NCI-H187 treated with DMSO at 0.1 percent for 48 hours (cell line): ENCODE data around the gene NPAS2.

ENCODE experiments used
- DNase-seq: peaks from one replicate; lab custom pipeline; 2025; lab: John Stamatoyannopoulos, UW

NPAS2 gene

DNA sequence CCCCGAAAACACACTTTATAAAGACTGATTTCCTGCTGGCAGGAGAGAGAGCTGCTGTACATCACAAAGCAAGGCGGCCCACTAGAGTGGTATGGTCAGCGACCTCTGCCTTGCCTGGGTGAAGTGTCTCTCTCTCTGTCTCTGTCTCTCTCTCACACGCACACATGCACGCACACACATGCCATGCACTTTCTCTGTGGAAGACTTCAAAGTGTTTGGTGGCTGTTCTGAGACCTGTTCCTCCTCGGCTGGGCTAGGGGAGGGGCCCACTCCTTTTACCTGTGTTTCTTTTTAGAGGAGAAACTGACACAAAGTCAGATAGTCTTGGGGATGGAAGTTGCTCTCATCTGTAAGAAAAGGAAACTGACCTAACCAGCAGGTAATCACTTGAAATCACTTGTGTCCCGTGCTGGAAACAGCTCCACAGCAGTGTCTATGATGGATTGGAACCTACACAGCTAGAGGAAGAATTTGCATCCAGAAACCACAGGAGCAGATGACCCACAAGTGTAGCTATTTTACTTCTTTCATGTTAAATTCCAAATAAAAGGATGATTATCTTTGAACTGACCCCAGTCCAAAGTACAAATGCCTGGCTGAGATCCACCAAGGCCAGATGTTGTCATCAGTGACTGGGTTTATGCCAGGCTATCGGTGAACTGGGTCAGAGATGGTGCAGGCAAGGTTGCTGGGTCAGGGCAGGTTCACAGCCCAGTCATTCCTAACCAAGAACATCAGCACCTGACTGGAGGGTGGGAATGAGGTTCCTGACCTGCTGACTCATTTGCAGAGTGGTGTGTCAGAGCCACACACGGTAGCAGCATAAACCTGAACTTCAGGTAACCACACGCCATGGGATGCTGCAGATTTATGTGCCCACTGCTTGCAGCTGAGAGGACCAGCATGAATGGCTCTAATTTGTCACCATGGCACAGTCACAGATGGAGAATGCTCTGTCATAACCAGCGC is 63.0 kb downstream of the NPAS2 start:
- DNase-seq, result no peak

DNA sequence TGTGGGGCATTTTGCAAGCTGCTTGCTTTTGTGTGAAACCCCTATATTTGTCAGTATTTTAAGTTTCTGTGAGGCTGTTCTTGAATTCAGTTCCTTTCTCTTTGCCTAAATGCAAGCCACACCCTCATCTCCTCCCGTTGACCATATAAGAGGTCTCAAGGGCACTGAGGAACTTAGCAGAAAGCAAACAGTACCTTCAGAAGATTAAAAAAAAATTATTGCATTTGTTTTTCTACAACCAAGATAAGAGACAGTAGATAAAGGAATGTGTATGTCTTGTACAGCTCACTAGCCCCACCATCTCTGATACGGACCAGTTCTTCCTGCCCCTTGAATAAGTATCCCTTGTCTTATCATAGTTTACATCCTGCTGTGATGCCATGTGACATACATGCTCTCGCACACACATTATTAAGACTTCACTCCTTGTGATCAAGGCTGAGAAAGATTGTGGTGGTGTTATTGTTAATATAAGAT is 64.2 kb downstream of the NPAS2 start:
- no peak for DNase-seq

DNA sequence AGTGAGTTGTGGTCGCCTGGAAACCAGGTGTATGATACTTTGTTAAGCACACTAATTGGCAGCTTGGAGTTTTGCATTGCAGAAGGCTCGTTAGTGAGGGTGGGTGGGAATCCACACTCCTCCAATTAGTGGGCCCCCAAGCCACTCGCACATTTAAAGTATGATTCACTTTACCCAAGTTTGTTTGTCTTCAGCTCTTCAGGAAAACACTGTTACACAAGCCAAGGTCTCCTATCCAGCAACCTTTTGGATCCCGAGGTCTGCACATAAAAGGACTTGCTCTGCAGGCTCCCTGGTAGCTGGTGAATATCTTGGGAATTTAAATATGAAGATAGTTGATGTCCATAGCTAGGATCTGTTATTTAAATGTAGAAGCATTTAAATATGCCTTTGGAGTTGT is 66.1 kb downstream of the NPAS2 start:
- no peak for DNase-seq

DNA sequence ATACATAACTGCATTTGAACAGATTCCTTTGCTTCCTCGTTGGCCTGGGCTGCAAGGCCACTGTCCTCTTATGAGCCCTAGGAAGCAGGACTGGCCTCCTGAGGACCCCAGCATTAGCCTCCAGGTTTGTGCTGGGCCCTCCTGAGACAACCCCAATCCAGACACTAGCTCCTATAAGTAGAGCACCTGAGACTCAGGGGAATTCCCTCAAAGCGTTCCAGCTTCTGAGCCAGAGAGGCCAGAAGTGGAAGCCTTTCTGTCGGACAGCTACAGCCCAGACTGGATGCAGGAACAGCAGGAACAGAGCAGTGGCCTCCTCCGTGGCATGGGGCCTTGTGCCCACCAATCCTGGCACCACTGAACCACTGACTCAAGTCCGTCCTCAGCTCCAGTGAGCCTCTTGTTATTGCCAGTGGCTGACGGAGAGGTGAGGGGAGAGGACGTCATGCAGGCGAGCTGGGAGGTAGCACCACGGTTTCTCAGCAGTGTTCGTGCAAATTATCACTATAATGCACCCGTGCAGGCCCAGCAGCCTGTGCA is 67.2 kb downstream of the NPAS2 start:
- DNase-seq, result no peak

DNA sequence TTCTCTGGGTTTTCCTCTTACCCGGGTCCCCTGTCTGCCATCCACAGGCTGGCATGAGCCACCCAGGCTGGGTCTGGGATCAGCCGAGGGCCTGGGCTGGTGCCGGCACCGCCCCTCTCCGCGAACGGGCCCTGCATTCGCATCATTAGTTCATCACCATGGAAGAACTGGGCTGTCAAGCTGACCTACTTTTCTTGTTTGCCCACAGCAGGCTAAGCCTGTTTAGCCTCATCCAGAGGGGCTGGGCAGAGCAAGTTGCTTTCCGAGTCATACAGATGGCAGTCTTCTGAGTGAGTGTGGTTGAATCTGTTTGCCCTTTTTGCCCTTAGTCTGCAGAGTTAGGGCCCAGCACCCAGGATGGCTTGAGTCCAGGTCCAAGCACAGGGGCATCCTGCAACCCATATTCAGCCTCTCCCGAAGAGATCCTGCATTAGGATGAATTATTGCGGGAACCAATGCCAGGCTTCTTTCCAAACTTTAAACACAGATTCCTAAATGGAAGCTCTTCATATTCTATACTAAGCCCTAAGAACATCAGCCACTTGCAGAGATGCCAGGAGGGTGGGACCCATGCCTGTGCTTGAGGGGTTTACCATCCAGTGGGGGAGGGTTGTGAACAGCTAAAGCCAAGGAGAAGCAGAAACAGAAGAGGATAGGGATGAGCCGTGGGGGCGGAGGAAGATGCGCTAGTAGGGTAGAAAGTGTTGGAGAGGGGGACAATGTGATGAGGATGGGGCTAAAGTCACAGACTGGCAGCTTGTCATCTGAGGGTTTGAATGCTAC is 68.0 kb downstream of the NPAS2 start:
- DNase-seq, result no peak

DNA sequence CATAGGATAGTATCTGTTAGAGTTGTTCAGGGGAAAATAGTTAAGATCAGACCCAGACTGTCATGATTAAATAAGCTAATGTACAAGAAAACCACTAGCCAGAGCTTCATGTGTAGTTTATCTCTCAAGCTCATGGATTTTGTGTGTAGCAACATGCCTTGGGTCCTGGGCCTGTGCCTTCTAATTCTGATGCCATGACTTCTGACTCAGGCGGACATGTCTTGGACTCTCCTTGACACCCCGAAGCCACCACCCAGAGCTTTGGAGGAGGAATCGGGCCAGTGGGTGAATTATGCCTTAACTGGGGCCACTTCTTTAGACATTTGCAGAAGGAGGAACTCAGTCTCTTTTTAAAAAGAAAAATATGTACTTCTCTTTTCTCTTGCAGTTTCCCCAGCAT is 68.7 kb downstream of the NPAS2 start:
- no peak for DNase-seq

DNA sequence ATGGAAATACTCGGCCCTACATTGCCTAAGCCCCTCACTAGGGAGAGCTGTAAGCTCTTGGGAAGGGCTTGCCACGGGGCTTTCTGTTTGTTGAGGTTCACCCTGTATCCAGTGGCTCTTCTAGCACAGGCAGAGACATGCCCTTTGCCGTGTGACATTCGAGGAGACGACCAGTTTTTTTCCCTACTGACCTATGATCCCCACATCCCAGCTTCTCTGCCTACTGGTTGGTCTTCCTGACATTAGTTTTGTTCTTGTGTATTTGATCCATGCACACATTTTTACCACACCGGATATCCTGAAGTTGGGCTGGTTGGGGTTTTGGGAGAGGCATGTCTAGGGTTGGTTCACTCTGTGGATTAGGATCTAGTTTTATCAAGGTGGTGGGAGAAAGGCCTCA is 69.3 kb downstream of the NPAS2 start:
- no peak for DNase-seq

DNA sequence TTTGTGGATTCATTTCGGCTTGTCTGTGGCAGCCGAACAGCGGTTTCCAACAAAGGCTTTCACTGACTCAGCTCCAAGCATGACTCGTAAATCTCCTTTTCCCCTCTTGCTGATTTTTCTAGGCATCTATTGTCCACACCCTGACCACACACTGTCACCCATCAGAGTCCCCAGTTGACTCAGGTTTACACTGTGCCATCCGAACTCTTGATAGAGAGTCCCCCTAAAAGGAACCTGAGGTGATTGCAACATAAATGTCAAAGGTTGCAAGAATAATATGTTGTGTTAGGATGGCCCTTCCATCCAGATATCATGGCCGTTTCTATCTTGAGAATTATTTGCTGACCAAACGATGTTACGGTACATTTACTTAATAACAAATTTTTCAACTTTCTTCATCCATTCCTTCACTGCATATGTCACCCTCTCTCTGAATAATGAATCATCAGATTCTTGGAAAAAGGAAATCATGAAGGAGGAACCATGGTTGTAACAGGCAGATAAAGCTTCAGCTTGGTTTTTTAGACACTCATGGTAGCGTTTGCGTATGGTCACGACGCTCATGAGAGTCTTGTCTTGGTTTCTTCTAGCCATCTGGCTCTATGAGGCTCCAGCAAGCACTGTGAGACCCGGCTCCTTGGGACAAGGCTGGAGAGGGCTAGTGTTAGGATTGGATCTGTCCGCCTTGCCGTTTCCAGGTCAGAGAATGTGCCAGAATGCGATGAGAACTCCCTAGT is 72.1 kb downstream of the NPAS2 start:
- no peak for DNase-seq

DNA sequence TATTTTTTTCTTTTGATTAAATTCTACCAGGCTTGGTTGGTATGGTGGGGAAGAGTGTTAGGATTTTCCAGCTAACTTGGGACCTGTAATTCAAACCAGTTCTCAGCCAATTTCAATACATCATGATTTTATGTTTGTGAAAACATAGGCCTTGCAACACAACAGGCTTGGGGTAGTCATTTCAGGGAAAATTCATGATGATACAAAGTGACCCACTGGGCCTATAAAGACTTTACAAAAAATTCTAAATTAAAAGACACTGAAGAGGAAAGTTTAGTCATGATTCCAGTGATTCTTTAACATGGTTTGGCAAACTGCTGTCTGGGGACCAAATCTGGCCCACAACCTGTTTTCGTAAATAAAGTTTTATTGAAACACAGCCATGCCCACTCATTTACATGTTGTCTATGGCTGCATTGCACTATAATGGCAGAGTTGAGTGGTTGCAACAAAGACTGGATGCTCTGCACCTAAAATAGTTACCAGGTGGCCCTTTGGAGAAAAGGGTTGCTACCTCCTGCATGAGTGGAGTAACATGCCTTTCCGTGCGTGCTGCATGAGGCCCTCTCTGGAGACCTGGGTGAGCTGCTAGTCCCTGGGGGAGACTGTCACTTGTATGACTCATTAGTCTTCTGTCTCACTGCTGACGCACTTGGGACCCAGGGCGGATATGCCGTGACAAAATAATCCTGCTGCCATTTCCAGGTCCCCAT is 73.6 kb downstream of the NPAS2 start:
- DNase-seq, result no peak

DNA sequence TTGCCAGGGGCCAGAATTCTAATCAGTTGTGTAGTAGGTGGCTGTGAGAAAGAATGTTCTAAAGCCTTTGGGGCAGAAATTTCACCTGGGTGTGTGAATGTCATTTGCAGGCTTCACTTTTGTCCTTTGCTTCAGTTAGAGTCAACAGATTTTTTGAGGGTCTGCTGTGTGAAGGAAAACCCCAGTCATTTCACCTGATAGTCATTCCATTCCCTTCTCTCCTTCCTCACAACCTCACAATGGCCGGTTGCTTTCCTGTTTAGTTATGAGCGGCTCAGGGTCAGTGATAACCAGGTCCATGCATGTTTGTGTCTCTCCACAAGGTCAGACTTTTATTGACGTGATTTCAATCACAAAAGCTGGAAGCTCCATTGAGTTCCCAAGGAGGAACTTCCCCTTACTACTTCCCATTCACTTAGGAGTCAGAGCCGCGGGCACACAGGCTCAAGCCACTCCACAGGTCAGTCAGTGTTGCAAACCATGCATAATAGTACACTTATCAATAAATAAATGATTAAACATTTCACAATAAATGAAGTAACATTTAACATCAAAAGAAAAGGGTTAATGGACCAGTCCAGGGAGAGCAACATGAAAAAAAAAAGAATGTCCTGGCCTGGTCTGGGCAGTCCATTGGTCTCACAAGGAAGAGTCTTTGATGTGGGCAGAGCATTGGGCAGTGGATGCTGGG is 74.3 kb downstream of the NPAS2 start:
- DNase-seq, result no peak

DNA sequence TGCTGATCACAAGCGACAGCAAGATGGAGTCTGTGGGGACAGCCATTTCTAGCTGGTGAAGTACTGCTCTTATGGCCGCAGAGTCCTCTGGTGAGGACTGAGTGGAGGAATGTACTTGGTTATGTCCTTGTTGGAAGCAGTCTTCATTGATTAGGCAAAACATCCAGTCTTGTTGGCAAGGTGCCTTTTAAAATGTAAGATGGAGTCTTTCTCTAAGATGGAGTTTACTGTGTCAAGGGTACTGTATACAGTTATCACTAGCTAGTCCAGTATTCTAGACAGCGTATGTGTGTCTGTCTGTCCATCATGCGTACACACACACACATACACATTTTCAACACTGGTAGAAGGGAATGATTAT is 74.8 kb downstream of the NPAS2 start:
- no peak for DNase-seq

DNA sequence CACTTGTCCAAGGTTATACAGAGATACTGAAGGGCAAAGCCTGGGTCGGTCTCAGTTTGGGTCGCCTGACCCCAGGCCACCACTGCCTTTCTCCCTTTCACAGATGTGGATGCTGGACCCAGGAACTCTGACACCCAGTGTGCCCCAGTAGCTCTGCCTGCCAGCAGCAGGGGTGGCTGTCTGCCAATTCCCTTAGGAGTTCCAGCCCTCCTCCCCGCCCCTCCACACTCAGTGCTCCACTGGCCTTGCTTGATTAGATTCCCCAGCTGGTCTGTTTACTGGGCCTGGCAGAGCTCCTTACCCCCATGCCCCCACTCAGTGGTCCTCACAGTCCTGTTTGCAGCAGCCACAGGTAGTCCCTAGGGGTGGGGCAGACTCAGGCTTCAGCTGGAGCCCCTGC is 75.5 kb downstream of the NPAS2 start:
- no peak for DNase-seq

DNA sequence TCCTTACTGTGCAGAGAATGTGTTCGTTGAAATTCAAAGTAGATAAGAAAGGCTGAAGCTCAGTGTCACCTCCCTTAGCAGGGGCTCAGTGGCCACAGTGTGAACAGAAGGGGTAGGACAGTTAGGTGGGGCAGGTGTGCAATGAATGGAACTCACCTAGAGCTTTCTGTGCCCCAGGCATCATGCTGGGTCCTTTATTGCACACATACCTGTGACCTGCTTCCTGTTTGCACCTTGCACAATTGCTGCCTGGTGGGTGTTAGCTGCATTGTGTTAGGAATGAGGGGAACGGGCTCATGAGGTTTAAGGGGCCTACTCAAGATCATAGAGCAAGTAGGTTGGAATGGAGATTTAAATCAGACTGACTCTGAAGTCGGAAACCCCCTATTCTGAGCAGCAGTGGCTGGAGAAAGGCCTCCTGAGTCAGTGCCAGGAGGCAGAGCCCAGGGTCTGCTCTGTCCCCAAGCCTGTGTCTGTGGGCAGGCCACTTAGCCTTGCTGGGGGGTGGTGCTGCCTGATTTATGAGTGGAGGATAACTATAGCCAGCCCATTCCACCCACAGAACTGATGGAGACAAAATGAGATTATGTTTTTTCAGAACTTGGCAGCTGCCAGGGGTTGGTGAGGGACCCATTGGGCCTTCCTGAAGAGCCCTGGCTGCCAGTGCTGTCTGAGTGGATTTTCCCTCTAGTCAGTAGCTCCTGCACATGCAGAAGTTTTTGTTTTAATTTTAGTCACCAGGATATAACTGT is 76.2 kb downstream of the NPAS2 start:
- no peak for DNase-seq

DNA sequence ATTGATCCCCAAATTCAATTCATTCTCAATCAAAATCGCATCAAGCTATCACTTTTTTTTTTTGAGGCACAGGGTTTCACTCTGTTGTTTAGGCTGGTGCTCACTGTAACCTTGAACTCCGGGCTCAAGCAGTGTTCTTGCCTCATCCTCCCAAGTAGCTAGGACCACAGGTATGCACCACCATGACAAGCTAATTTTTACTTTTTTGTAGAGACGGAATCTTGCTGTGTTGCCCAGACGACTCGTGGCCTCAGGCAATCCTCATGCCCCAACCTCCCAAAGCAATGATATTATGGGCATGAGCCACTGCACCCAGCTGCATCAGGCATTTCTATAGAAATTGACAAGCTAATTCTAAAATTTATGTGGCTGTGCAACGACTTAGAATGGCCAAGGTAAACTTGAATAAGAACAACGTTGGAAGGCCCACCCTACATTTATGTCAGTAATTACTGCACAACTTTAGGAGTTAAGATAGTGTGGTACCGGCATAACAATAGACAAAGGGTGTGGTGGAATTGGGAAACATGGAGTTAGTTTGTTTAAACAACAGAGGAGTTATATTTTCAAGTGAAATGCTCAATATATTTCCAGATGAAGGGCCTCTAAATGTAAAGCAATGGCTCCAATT is 78.2 kb downstream of the NPAS2 start:
- no peak for DNase-seq

DNA sequence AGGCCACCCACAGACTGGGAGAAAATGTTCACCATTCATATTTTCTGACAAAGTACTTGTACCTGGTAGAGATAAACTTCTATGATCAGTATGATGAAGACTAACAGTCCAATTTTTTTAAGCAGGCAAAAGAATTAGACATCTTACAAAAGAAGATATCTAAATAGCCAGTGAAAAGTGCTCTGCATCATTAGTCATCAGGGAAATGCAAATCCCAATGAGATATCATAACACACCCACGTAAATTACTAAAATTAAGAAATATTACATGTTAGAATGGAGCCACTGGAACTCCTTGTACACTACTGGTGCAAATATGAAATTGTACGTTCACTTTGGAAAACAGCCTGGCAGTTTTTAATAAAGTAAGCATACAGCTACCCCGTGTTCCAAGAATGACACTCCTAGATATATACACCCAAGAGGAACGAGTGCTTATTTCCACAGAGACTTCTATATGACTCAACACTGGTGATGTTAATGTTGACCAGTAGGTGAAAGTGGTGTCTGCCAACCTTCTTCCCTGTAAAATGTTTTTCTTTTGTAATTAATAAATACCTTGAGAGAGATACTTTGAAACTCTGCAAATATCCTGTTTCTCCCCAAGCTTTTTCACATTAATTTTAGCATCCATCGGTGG is 80.3 kb downstream of the NPAS2 start:
- no peak for DNase-seq

DNA sequence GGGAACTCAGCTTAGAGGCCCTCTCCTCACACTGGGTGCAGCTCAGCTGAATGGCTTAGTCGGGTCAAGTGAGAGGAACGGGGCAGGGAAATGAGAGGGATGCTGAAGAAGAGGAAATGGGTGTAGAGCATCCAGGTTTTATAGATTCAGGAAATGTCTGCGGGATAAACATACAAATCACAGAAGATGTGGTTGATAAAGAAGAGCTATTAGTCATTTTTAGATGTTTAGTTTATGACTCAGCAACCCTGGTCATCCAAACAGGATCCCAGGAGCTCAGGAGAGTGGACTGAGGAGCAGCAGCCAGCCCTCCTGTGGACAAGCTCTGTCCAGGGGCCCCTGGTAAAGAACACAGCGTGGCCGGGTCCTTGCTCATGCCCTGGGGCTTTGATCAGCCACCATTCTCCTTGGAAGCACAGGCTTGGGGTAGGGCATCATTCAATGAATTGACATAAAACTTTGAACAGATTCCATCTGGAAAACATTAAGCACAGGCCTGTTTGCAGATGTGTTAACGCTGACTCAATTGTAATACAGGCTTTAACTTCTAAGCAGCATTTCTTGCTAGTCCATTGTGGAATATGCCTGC is 83.0 kb downstream of the NPAS2 start:
- no peak for DNase-seq

DNA sequence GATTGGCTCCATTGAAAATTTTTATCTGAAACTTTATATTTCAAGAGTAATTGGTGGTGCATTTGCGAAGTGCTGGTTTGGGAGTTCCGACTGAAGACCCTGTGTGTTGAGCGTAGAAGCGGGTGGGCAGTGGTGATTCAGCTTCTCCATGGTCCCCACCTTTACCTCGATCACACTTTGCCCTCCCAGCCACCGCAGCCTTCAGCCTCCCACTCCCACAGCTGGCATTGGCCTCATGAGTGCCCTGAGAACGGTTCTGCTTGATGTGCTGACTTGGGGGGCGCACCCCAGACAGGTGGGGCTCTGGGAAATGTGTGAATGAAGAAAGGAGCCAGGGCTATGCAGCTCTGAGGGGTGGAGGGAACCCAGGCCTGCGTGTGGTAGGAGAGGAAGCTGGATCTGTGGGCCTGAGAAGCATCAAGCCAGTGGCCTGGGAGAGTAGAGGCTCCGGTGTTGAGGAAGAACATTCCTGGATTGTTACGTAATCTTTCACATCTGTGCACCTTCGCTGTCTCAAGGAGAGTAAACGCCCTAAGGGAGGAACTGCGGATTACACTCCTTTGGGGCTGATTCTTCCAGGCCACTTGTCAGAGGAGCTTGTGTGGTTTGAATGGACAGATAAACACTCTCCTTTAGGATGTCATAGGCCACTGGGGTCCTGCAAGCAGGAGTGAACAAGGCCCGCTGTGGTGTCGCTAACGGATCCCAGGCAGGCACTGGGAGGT is 83.8 kb downstream of the NPAS2 start:
- no peak for DNase-seq
